Panc1 (cell line): ENCODE data around the gene MLLT3. TPM values are rescaled to one million over a fixed set of nuclear protein-coding genes. Genes with fewer than 3 reads are reported as not detected.

ENCODE experiments used
- ATAC-seq: fragments of 200-7000 bp; cut with Tn5 transposase; 2 replicates; pipeline ENCODE4 v1.9.1; 2020; ENCODE audit warnings: mild to moderate bottlenecking, moderate library complexity
- BruUV-seq: library from RNA; stranded (reverse); fragments of 400-500 nt; replicated peaks from 2 replicates; lab custom pipeline; 2021; lab: Mats Ljungman, UMichigan
- CTCF ChIA-PET: fragments of 300-600 bp; sonication (Branson Sonifier 250); formaldehyde crosslinking; loops from one replicate; lab custom pipeline; 2022; ENCODE audit warnings: antibody characterized with exemption; lab: Charles Lee
- POLR2A ChIA-PET: fragments of 300-600 bp; sonication (Branson Sonifier 250); formaldehyde crosslinking; loops from one replicate; lab custom pipeline; 2022; ENCODE audit warnings: antibody characterized with exemption; lab: Charles Lee
- DNase-seq: peaks from one replicate; pipeline ENCODE4 v3.0.0-alpha.2; 2010; ENCODE audit warnings: low read depth, low spot score
- H3K27ac ChIP-seq: 2 replicates; pipeline ENCODE4 v1.5.1; 2011; ENCODE audit warnings: mild to moderate bottlenecking, low read length, inconsistent platforms
- H3K27me3 ChIP-seq: fragments of 200-500 bp; sonication (Bioruptor generic); 2 replicates; pipeline ENCODE4 v1.6.0; 2014; ENCODE audit warnings: low read length, inconsistent platforms; ENCODE audit not compliant: control insufficient read depth, insufficient read depth
- H3K36me3 ChIP-seq: fragments of 200-500 bp; sonication (Bioruptor generic); 2 replicates; pipeline ENCODE4 v1.5.1; 2014; ENCODE audit warnings: inconsistent platforms, mild to moderate bottlenecking, low read length, moderate library complexity; ENCODE audit not compliant: control insufficient read depth, insufficient read depth
- H3K4me1 ChIP-seq: 2 replicates; pipeline ENCODE4 v1.5.1; 2011; ENCODE audit warnings: inconsistent platforms, mild to moderate bottlenecking, low read length, moderate library complexity; ENCODE audit not compliant: control insufficient read depth, insufficient read depth
- H3K4me3 ChIP-seq, 2 experiments: 2 replicates each; pipeline ENCODE4 v1.5.1; 2011 to 2012; ENCODE audit warnings: low read depth in 2 of 2, low read length in 2 of 2, mild to moderate bottlenecking in 2 of 2, inconsistent platforms in 1 of 2, moderate library complexity in 1 of 2
- H3K9me3 ChIP-seq: fragments of 200-500 bp; sonication (Bioruptor generic); 2 replicates; pipeline ENCODE4 v1.5.1; 2014; ENCODE audit warnings: low read depth, mild to moderate bottlenecking, inconsistent platforms, low read length, moderate library complexity; ENCODE audit not compliant: control insufficient read depth, insufficient read depth
- POLR2AphosphoS5 ChIP-seq: IDR thresholded peaks from 2 replicates; pipeline ENCODE4 v1.6.1; 2012; ENCODE audit warnings: mild to moderate bottlenecking, low read depth, low read length, moderate library complexity
- SIN3A ChIP-seq: IDR thresholded peaks from 2 replicates; pipeline ENCODE4 v1.6.1; 2012; ENCODE audit warnings: low read depth, mild to moderate bottlenecking, low read length, moderate library complexity, borderline replicate concordance; ENCODE audit not compliant: insufficient read depth
- TCF7L2 ChIP-seq: IDR thresholded peaks from 2 replicates; pipeline ENCODE4 v1.6.1; 2011; ENCODE audit warnings: mild to moderate bottlenecking, low read depth, low read length, inconsistent platforms
- in situ Hi-C: cut with HindIII; loops from 2 replicates; pipeline ENCODE4 v1.10.0; 2016; ENCODE audit warnings: low sequenced_read_pairs, low pct_unique_long_range_greater_than_20kb
- intact Hi-C: fragments of 100-400 bp; cut with micrococcal nuclease; formaldehyde crosslinking; loops from one replicate; pipeline ENCODE4 v1.10.0; 2022; ENCODE audit not compliant: unreplicated experiment
- total RNA-seq: library from RNA; stranded (reverse); gene quantifications from one replicate; pipeline ENCODE4 v1.2.1, GENCODE V29; 2021; ENCODE audit not compliant: unreplicated experiment
- TF ChIP-seq, protein P1 (sequence below), 2 experiments: IDR thresholded peaks; 2 replicates each; pipeline ENCODE4 v1.6.1; 2011 to 2012; ENCODE audit warnings: low read depth in 2 of 2, control low read depth in 1 of 2, low read length in 1 of 2, mild to moderate bottlenecking in 1 of 2, moderate library complexity in 1 of 2; ENCODE audit not compliant: insufficient read depth in 1 of 2
- TF ChIP-seq, protein P2 (sequence below): fragments of 450-650 bp; IDR thresholded peaks from 2 replicates; pipeline ENCODE4 v1.5.1; 2017; ENCODE audit warnings: mild to moderate bottlenecking

MLLT3 gene
- total RNA-seq, 1 experiment from 2014 or later: 0.49 TPM

- ATAC-seq (no peak), DNase-seq (no peak)
- Histone ChIP-seq H3K9me3 (no peaks in the 10 kb centered on the region), H3K27me3 (no peaks in the 10 kb centered on the region), H3K4me3 (no peak overlapping the region), H3K36me3 (no peaks in the 10 kb centered on the region), H3K27ac (no peak overlapping the region), H3K4me1 (no peaks in the 10 kb centered on the region)
- TF ChIP-seq, protein P1, sequence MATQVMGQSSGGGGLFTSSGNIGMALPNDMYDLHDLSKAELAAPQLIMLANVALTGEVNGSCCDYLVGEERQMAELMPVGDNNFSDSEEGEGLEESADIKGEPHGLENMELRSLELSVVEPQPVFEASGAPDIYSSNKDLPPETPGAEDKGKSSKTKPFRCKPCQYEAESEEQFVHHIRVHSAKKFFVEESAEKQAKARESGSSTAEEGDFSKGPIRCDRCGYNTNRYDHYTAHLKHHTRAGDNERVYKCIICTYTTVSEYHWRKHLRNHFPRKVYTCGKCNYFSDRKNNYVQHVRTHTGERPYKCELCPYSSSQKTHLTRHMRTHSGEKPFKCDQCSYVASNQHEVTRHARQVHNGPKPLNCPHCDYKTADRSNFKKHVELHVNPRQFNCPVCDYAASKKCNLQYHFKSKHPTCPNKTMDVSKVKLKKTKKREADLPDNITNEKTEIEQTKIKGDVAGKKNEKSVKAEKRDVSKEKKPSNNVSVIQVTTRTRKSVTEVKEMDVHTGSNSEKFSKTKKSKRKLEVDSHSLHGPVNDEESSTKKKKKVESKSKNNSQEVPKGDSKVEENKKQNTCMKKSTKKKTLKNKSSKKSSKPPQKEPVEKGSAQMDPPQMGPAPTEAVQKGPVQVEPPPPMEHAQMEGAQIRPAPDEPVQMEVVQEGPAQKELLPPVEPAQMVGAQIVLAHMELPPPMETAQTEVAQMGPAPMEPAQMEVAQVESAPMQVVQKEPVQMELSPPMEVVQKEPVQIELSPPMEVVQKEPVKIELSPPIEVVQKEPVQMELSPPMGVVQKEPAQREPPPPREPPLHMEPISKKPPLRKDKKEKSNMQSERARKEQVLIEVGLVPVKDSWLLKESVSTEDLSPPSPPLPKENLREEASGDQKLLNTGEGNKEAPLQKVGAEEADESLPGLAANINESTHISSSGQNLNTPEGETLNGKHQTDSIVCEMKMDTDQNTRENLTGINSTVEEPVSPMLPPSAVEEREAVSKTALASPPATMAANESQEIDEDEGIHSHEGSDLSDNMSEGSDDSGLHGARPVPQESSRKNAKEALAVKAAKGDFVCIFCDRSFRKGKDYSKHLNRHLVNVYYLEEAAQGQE (IDR thresholded peaks at IDR 0.05; ENCODE audit: insufficient read depth in 1 of 2, low read depth in 2 of 2, low read length in 1 of 2): no peak
- no peak for TF ChIP-seq TCF7L2
- no peak for TF ChIP-seq SIN3A
- TF ChIP-seq POLR2AphosphoS5: no peak
- TF ChIP-seq, protein P2, sequence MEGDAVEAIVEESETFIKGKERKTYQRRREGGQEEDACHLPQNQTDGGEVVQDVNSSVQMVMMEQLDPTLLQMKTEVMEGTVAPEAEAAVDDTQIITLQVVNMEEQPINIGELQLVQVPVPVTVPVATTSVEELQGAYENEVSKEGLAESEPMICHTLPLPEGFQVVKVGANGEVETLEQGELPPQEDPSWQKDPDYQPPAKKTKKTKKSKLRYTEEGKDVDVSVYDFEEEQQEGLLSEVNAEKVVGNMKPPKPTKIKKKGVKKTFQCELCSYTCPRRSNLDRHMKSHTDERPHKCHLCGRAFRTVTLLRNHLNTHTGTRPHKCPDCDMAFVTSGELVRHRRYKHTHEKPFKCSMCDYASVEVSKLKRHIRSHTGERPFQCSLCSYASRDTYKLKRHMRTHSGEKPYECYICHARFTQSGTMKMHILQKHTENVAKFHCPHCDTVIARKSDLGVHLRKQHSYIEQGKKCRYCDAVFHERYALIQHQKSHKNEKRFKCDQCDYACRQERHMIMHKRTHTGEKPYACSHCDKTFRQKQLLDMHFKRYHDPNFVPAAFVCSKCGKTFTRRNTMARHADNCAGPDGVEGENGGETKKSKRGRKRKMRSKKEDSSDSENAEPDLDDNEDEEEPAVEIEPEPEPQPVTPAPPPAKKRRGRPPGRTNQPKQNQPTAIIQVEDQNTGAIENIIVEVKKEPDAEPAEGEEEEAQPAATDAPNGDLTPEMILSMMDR: no peak
- intact Hi-C loops (no loop called here), in situ Hi-C loops (no loop called here)
- ChIA-PET POLR2A (no interaction called here), CTCF (interaction anchor here (0.7 kb wide), 1 partner anchor 713 kb away, joined by 6 read pairs; no protein-coding TSS in a partner anchor)
- BruUV-seq: no TSS peak
These were observed 321.7 kb downstream of the MLLT3 start for GRCh38 chr9:20300430-20301115.

DNA sequence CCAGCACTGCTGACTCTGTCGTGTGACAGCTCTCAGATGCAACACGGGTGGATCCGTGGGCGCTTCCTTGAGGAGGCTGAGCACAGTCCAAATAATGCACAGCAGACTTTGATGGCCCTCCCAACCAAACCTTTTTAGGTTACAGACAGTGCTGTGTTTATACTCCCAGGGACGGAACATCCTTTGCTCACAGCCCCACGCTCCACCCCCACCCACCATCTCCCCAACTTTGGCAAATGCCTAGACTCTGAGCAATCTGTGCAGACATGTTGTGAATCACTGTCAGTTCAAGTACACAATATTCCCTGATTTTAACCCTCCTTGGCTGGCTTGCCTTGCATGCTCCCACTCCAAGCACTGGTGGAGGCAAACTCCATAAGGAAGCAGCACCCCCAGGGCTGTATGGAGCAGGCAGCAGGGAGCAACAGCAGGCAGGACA lies 324.6 kb downstream of the MLLT3 start:
- in situ Hi-C loops (no loop called here), intact Hi-C loops (no loop called here)
- Histone ChIP-seq H3K4me3 (no peak overlapping the region), H3K27ac (no peak overlapping the region), H3K36me3 (no peaks in the 10 kb centered on the region), H3K4me1 (no peaks in the 10 kb centered on the region), H3K27me3 (no peaks in the 10 kb centered on the region), H3K9me3 (no peaks in the 10 kb centered on the region)
- TF ChIP-seq POLR2AphosphoS5 (no peak), TCF7L2 (no peak), SIN3A (no peak)
- TF ChIP-seq, protein P1 (IDR thresholded peaks at IDR 0.05; ENCODE audit: insufficient read depth in 1 of 2, low read depth in 2 of 2, low read length in 1 of 2): no peak
- TF ChIP-seq, protein P2: no peak
- ATAC-seq (no peak), DNase-seq (no peak)
- no TSS peak for BruUV-seq
- ChIA-PET POLR2A (no interaction called here), CTCF (no interaction called here)
